ENCODE measurements around the gene GART. TPM values are rescaled to one million over a fixed set of nuclear protein-coding genes. Genes with fewer than 3 reads are reported as not detected.
A peak's percentile ranks its signal among the peaks of the same experiment; 100 is the strongest.

GART gene
- total RNA-seq, 1 experiment from 2014 or later: 240 TPM

- H3K4me1 Mint-ChIP-seq (ENCODE audit: insufficient read depth, unreplicated experiment): peaks cover 5% of the 10 kb centered on the region
- H3K9me3 Mint-ChIP-seq (ENCODE audit: unreplicated experiment): no peaks in the 10 kb centered on the region
- H3K27me3 Mint-ChIP-seq (ENCODE audit: insufficient read depth, unreplicated experiment): no peaks in the 10 kb centered on the region
- intact Hi-C loops (cut with micrococcal nuclease): no loop called here
- ChIA-PET CTCF (interaction anchor here (1.3 to 2.2 kb wide), 4 partner anchors 11 to 119 kb away, joined by 3 to 11 read pairs (median 4); partner anchors contain the start of gene DNAJC28), POLR2A (interaction anchor here (0.5 to 5.4 kb wide), 32 partner anchors 9 to 868 kb away, joined by 3 to 92 read pairs (median 5); partner anchors contain the start of genes DNAJC28, GART, IFNAR1 and IFNAR2)
- peak within 1 kb of the TSS; percentile 74 for H3K27ac Mint-ChIP-seq (ENCODE audit: low read depth, unreplicated experiment)
- H3K4me3 Mint-ChIP-seq (ENCODE audit: unreplicated experiment): peak within 1 kb of the TSS; percentile 87
- BruUV-seq (replicated peaks): no TSS peak
- DNase-seq (ENCODE audit: unreplicated experiment): peak; percentile 95
- H3K36me3 Mint-ChIP-seq (ENCODE audit: insufficient read depth, unreplicated experiment): peaks cover 6% of the 10 kb centered on the region
- TF ChIP-seq, protein P1, sequence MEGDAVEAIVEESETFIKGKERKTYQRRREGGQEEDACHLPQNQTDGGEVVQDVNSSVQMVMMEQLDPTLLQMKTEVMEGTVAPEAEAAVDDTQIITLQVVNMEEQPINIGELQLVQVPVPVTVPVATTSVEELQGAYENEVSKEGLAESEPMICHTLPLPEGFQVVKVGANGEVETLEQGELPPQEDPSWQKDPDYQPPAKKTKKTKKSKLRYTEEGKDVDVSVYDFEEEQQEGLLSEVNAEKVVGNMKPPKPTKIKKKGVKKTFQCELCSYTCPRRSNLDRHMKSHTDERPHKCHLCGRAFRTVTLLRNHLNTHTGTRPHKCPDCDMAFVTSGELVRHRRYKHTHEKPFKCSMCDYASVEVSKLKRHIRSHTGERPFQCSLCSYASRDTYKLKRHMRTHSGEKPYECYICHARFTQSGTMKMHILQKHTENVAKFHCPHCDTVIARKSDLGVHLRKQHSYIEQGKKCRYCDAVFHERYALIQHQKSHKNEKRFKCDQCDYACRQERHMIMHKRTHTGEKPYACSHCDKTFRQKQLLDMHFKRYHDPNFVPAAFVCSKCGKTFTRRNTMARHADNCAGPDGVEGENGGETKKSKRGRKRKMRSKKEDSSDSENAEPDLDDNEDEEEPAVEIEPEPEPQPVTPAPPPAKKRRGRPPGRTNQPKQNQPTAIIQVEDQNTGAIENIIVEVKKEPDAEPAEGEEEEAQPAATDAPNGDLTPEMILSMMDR (IDR thresholded peaks at IDR 0.05; ENCODE audit: unreplicated experiment): peak; percentile 30
Observed at GRCh38 chr21:33479679-33480480, 62.0 kb downstream of the GART start, which contains the start of gene TMEM50B. Gene TMEM50B, minus strand, starts transcription at chr21:33479974. Its CDS starts 11,089 bp downstream, at chr21:33468885.

GRCh38 chr21:33478935-33479678 lies 62.8 kb downstream of the GART start:
- TF ChIP-seq, protein P1 (IDR thresholded peaks at IDR 0.05; ENCODE audit: unreplicated experiment): peak; percentile 8
- peak overlapping the region; percentile 74 for H3K27ac Mint-ChIP-seq (ENCODE audit: low read depth, unreplicated experiment)
- CTCF ChIA-PET: interaction anchor here (1.3 to 1.8 kb wide), 2 partner anchors 47 to 118 kb away, joined by 3 to 5 read pairs; no protein-coding TSS in a partner anchor

GRCh38 chr21:33478182-33478581 lies 63.7 kb downstream of the GART start:
- intact Hi-C loops (cut with micrococcal nuclease): no loop called here
- CTCF ChIA-PET: no interaction called here
- TF ChIP-seq, protein P1 (IDR thresholded peaks at IDR 0.05; ENCODE audit: unreplicated experiment): no peak
- Mint-ChIP-seq H3K27ac (ENCODE audit: low read depth, unreplicated experiment) (peak overlapping the region; percentile 74), H3K4me3 (ENCODE audit: unreplicated experiment) (peak overlapping the region; percentile 87), H3K9me3 (ENCODE audit: unreplicated experiment) (no peaks in the 10 kb centered on the region), H3K27me3 (ENCODE audit: insufficient read depth, unreplicated experiment) (no peaks in the 10 kb centered on the region), H3K36me3 (ENCODE audit: insufficient read depth, unreplicated experiment) (peaks cover 6% of the 10 kb centered on the region), H3K4me1 (ENCODE audit: insufficient read depth, unreplicated experiment) (peaks cover 5% of the 10 kb centered on the region)
- no peak for DNase-seq (ENCODE audit: unreplicated experiment)
- POLR2A ChIA-PET: interaction anchor here (1.0 to 5.4 kb wide), 4 partner anchors 13 to 153 kb away, joined by 3 to 92 read pairs (median 42); partner anchors contain the start of genes DNAJC28, GART, IFNAR1 and SON
- BruUV-seq (replicated peaks): no TSS peak

More at GRCh38 chr21:33478935-33479678, 62.8 kb downstream of the GART start:
- Mint-ChIP-seq H3K9me3 (ENCODE audit: unreplicated experiment) (no peaks in the 10 kb centered on the region), H3K27me3 (ENCODE audit: insufficient read depth, unreplicated experiment) (no peaks in the 10 kb centered on the region), H3K4me3 (ENCODE audit: unreplicated experiment) (peak overlapping the region; percentile 87), H3K36me3 (ENCODE audit: insufficient read depth, unreplicated experiment) (peaks cover 6% of the 10 kb centered on the region), H3K4me1 (ENCODE audit: insufficient read depth, unreplicated experiment) (peaks cover 5% of the 10 kb centered on the region)
- POLR2A ChIA-PET: interaction anchor here (0.7 to 5.4 kb wide), 20 partner anchors 10 to 707 kb away, joined by 3 to 92 read pairs (median 6); partner anchors contain the start of genes DNAJC28, GART, IFNAR1 and IFNAR2
- peak; percentile 34 for DNase-seq (ENCODE audit: unreplicated experiment)
- intact Hi-C loops (cut with micrococcal nuclease): no loop called here
- no TSS peak for BruUV-seq (replicated peaks)
